ENCODE data around the gene HYAL4.

HYAL4 gene

DNA sequence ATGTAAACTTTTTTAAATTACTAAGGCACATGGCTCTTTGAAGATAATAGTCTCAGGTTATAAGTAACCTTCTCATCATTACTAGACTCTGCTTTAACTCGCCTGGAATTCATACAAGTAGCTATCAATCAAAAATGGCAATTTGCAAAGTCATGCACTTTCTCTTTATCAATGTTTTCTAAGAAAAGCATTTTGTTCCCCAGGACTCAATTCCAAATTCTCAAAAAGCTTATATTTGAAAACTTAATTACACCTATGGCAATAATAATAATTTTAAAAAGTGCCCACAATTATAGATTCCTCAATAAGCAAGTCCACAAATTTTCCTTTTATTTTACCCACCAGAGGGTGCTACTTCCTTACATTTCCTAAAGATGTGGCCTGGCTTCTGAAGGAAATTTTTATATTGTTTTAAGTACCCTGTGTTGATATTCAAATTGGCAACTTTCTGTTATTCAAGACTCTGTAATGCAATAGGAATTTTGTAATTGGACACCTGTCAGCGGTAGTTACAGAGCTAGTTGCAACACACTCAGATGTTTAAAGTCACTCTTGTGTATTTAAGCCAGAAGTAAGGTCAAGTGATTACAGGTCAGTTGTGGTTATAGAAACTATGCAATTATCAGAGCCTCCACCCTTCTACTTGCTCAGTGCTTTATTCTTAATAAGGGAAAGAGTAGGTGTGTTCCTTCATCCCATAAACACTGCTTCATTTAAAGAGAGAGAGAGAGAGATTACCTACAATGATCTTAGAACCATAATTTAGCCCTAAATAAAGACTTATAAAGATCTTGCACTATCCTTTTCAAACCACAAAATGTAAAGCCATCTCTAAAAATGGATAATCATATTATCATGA is 47.1 kb upstream of the HYAL4 start:
- Histone ChIP-seq H3F3A (ENCODE audit: insufficient read depth) (no peaks in the 10 kb centered on the region), H3K4me2 (ENCODE audit: low read depth, low read length, poor library complexity, severe bottlenecking) (no peak overlapping the region), H2AFZ (ENCODE audit: low read depth, low read length, severe bottlenecking) (no peak overlapping the region), H3K4me3 (ENCODE audit: insufficient read depth, low read length, poor library complexity, severe bottlenecking) (no peak overlapping the region), H3K36me3 (ENCODE audit: low read length) (no peaks in the 10 kb centered on the region), H4K20me1 (ENCODE audit: low read depth, low read length) (no peaks in the 10 kb centered on the region), H3K79me2 (ENCODE audit: insufficient read depth, low read length) (no peaks in the 10 kb centered on the region), H3K9ac (ENCODE audit: low read length) (no peak overlapping the region), H3K9me3 (ENCODE audit: insufficient read depth, low read length) (no peaks in the 10 kb centered on the region), H3K9me2 (replicated peaks; ENCODE audit: insufficient read depth, low read length) (no peaks in the 10 kb centered on the region), H3K27me3 (ENCODE audit: low read length) (no peaks in the 10 kb centered on the region), H3K27ac (ENCODE audit: low read depth, low read length) (no peak overlapping the region)
- no peak for TF ChIP-seq EZH2phosphoT487 (conservative IDR thresholded peaks at IDR 0.05; ENCODE audit: low read length)
- TF ChIP-seq, protein P1, sequence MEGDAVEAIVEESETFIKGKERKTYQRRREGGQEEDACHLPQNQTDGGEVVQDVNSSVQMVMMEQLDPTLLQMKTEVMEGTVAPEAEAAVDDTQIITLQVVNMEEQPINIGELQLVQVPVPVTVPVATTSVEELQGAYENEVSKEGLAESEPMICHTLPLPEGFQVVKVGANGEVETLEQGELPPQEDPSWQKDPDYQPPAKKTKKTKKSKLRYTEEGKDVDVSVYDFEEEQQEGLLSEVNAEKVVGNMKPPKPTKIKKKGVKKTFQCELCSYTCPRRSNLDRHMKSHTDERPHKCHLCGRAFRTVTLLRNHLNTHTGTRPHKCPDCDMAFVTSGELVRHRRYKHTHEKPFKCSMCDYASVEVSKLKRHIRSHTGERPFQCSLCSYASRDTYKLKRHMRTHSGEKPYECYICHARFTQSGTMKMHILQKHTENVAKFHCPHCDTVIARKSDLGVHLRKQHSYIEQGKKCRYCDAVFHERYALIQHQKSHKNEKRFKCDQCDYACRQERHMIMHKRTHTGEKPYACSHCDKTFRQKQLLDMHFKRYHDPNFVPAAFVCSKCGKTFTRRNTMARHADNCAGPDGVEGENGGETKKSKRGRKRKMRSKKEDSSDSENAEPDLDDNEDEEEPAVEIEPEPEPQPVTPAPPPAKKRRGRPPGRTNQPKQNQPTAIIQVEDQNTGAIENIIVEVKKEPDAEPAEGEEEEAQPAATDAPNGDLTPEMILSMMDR (IDR thresholded peaks at IDR 0.05; ENCODE audit: insufficient read depth, low read length, poor library complexity, severe bottlenecking), result no peak

DNA sequence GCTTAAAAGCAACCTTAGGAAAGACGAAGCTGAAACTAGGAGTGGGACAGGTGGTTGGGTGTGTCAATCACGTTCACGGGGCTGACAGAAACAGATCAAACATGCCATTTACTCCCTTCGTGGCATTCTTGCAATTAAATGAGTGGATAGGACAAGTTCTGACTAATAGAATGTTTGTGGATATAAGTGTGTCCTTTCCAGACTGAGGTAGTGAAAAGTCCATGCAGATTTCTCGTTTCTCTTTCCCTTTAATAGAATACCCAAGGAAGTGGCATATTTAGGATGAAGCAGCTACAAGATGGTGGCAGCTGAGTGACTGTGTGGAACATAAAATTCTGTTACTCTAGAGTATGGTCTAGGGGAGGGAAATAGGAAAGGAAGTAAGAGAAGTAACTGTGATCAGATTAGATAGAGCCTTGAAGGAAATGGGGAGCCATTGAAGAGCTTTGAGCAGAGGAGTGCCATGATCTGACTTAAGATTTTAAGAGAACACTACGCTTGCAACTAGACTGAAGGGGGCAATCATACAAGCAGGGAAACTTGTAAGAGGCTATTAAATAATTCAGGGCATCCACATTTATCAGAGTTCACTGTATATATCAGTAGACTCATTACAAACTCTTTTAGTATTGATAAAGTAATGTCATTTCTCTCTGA is 46.3 kb upstream of the HYAL4 start:
- Histone ChIP-seq H2AFZ (ENCODE audit: low read depth, low read length, severe bottlenecking) (no peak overlapping the region), H3K27ac (ENCODE audit: low read depth, low read length) (no peak overlapping the region)

DNA sequence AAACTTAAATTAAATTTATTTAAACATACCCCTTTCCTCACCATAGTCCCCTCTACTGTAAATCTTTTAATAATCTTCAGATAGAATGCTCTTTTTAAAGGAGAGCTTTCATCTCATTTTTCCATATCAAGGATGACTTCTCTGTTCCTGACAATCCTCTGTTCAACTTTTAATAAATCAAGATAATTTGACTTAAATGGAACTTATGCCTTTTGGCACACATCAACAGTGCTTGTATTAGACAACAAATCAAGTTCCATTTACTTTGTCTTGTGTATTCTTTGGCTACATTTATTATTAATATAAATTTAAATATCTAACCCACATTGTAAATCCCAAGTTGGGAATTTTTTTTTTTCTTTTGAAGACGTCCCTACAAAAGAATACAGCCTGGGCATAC is 42.7 kb upstream of the HYAL4 start:
- no peaks in the 10 kb centered on the region for H3K27me3 ChIP-seq (ENCODE audit: low read length)
- H3K27ac ChIP-seq (ENCODE audit: low read depth, low read length), result no peak overlapping the region
- no peak overlapping the region for H2AFZ ChIP-seq (ENCODE audit: low read depth, low read length, severe bottlenecking)
- no peaks in the 10 kb centered on the region for H4K20me1 ChIP-seq (ENCODE audit: low read depth, low read length)
- no peaks in the 10 kb centered on the region for H3K9me3 ChIP-seq (ENCODE audit: insufficient read depth, low read length)
- no peaks in the 10 kb centered on the region for H3F3A ChIP-seq (ENCODE audit: insufficient read depth)
- H3K4me2 ChIP-seq (ENCODE audit: low read depth, low read length, poor library complexity, severe bottlenecking), result no peak overlapping the region
- TF ChIP-seq, protein P1 (IDR thresholded peaks at IDR 0.05; ENCODE audit: insufficient read depth, low read length, poor library complexity, severe bottlenecking), result no peak
- TF ChIP-seq EZH2phosphoT487 (conservative IDR thresholded peaks at IDR 0.05; ENCODE audit: low read length), result no peak
- H3K36me3 ChIP-seq (ENCODE audit: low read length), result no peaks in the 10 kb centered on the region
- H3K79me2 ChIP-seq (ENCODE audit: insufficient read depth, low read length), result no peaks in the 10 kb centered on the region
- H3K9me2 ChIP-seq (replicated peaks; ENCODE audit: insufficient read depth, low read length), result no peaks in the 10 kb centered on the region
- no peak overlapping the region for H3K4me3 ChIP-seq (ENCODE audit: insufficient read depth, low read length, poor library complexity, severe bottlenecking)
- no peak overlapping the region for H3K9ac ChIP-seq (ENCODE audit: low read length)

More for the DNA sequence above, 46.3 kb upstream of the HYAL4 start:
- no peak overlapping the region for H3K9ac ChIP-seq (ENCODE audit: low read length)
- H3F3A ChIP-seq (ENCODE audit: insufficient read depth), result no peaks in the 10 kb centered on the region
- no peaks in the 10 kb centered on the region for H3K36me3 ChIP-seq (ENCODE audit: low read length)
- H3K79me2 ChIP-seq (ENCODE audit: insufficient read depth, low read length), result no peaks in the 10 kb centered on the region
- no peaks in the 10 kb centered on the region for H3K27me3 ChIP-seq (ENCODE audit: low read length)
- TF ChIP-seq, protein P1 (IDR thresholded peaks at IDR 0.05; ENCODE audit: insufficient read depth, low read length, poor library complexity, severe bottlenecking), result no peak
- TF ChIP-seq EZH2phosphoT487 (conservative IDR thresholded peaks at IDR 0.05; ENCODE audit: low read length), result no peak
- H3K9me3 ChIP-seq (ENCODE audit: insufficient read depth, low read length), result no peaks in the 10 kb centered on the region
- no peak overlapping the region for H3K4me3 ChIP-seq (ENCODE audit: insufficient read depth, low read length, poor library complexity, severe bottlenecking)
- no peaks in the 10 kb centered on the region for H3K9me2 ChIP-seq (replicated peaks; ENCODE audit: insufficient read depth, low read length)
- H4K20me1 ChIP-seq (ENCODE audit: low read depth, low read length), result no peaks in the 10 kb centered on the region
- no peak overlapping the region for H3K4me2 ChIP-seq (ENCODE audit: low read depth, low read length, poor library complexity, severe bottlenecking)
